ENCODE results near the gene ZSWIM5.
"Not testable (repeated sequence)": the region's sequence is repeated elsewhere in the genome, so short reads cannot be mapped to it uniquely, and the experiment has no call there.

Gene ZSWIM5

GRCh38 chr1:44999232-44999631 is 207.2 kb downstream of the ZSWIM5 start:
- DNase-seq = no peak

- DNase-seq = no peak
These were observed 210.8 kb downstream of the ZSWIM5 start for GRCh38 chr1:44995467-44996238.

GRCh38 chr1:44994309-44994898 is 212.0 kb downstream of the ZSWIM5 start:
- no peak for DNase-seq

- no peak for DNase-seq
These were observed 217.8 kb downstream of the ZSWIM5 start for GRCh38 chr1:44988531-44989156.

- no peak for DNase-seq
These were observed 220.6 kb downstream of the ZSWIM5 start for GRCh38 chr1:44985747-44986359.

GRCh38 chr1:44977372-44977771 is 229.0 kb downstream of the ZSWIM5 start:
- not testable (repeated sequence) for DNase-seq

GRCh38 chr1:44976252-44976651 is 230.2 kb downstream of the ZSWIM5 start:
- DNase-seq = no peak

GRCh38 chr1:44973645-44974044 is 232.8 kb downstream of the ZSWIM5 start:
- DNase-seq = no peak

GRCh38 chr1:44970317-44970716 is 236.1 kb downstream of the ZSWIM5 start:
- no peak for DNase-seq

All from Kasumi-1 (cell line).